Tibial nerve (tissue), 4 donors: ENCODE measurements around the gene NCAPH2. TPM values are rescaled to one million over a fixed set of nuclear protein-coding genes. Genes with fewer than 3 reads are reported as not detected.
A peak's percentile ranks its signal among the peaks of the same experiment; 100 is the strongest.

Experiments used
- DNase-seq, 2 donors: peaks; one replicate each; pipeline ENCODE4 v3.0.0-alpha.2; 2019; ENCODE audit warnings: low spot score in 2 of 2
- H3K27ac ChIP-seq, 4 donors: fragments of 200-600 bp; sonication (generic) in 3 of 4; one replicate each; pipeline ENCODE4 v1.5.1; 2017 to 2019; ENCODE audit warnings: mild to moderate bottlenecking in 1 of 4
- H3K27me3 ChIP-seq, 2 donors: fragments of 200-600 bp; sonication (generic) in 1 of 2; one replicate each; pipeline versions ENCODE4 v1.5.1 to v1.6.0; 2017 to 2019
- H3K36me3 ChIP-seq, 3 donors: fragments of 200-600 bp; sonication (generic); one replicate each; pipeline ENCODE4 v1.5.1; 2018 to 2019
- H3K4me1 ChIP-seq, 4 donors: fragments of 200-600 bp; sonication (generic) in 3 of 4; one replicate each; pipeline ENCODE4 v1.5.1; 2017 to 2019
- H3K4me3 ChIP-seq, 4 donors: fragments of 200-600 bp; sonication (generic) in 3 of 4; one replicate each; pipeline ENCODE4 v1.5.1; 2017 to 2019; ENCODE audit warnings: mild to moderate bottlenecking in 1 of 4, moderate library complexity in 1 of 4
- H3K9me3 ChIP-seq, 4 donors: fragments of 200-600 bp; sonication (generic) in 3 of 4; one replicate each; pipeline ENCODE4 v1.5.1; 2017 to 2019
- CTCF ChIP-seq, 5 experiments: fragments of 200-600 bp in 3 of 5; fragments of 450-650 bp in 2 of 5; sonication (generic) in 3 of 5; IDR thresholded peaks; one replicate each; pipeline ENCODE4 v1.5.1; 2016 to 2019; ENCODE audit warnings: antibody characterized with exemption in 5 of 5, mild to moderate bottlenecking in 3 of 5, moderate library complexity in 2 of 5
- EP300 ChIP-seq, 2 donors: sonication (generic); formaldehyde crosslinking; IDR thresholded peaks; one replicate each; pipeline ENCODE4 v1.6.1; 2017; ENCODE audit warnings: antibody characterized with exemption in 2 of 2, mild to moderate bottlenecking in 1 of 2
- POLR2A ChIP-seq, 2 donors: fragments of 450-650 bp; IDR thresholded peaks; one replicate each; pipeline ENCODE4 v1.6.1; 2017; ENCODE audit warnings: antibody characterized with exemption in 2 of 2, mild to moderate bottlenecking in 2 of 2, moderate library complexity in 2 of 2
- WGBS, 2 donors: methylation state at CpG; one replicate each; pipeline ENCODE4 v1.1.5; 2018; 5-methylcytosine and 5-hydroxymethylcytosine counted together
- total RNA-seq, 4 donors: library from RNA; depleted of rRNA; stranded (reverse); fragments of >200 nt; gene quantifications; one replicate each; pipeline ENCODE4 v1.1.0, GENCODE V29; 2016

The NCAPH2 gene
- total RNA-seq, 4 donors from 2014 or later, result 43.9 to 57.3 (median 45.0) TPM

GRCh38 chr22:50561401-50562358 lies 53.7 kb downstream of the NCAPH2 start:
- no peak overlapping the region for H3K27ac ChIP-seq
- TF ChIP-seq EP300 (IDR thresholded peaks at IDR 0.05), result no peak
- no peak for TF ChIP-seq CTCF (IDR thresholded peaks at IDR 0.05)
- no peak for TF ChIP-seq POLR2A (IDR thresholded peaks at IDR 0.05)
- no peaks in the 10 kb centered on the region for H3K27me3 ChIP-seq
- no peak for DNase-seq
- no peaks in the 10 kb centered on the region for H3K36me3 ChIP-seq
- no peak overlapping the region for H3K4me3 ChIP-seq
- peaks cover 0 to 16% (median 6%) of the 10 kb centered on the region in 4 donors for H3K4me1 ChIP-seq
- 63 to 71% methylated on average over 23 to 26 of the region's 34 CpGs for WGBS, 2 donors
- H3K9me3 ChIP-seq, result no peaks in the 10 kb centered on the region

GRCh38 chr22:50562523-50563412 lies 54.7 kb downstream of the NCAPH2 start, which contains the start of gene SYCE3:
SYCE3 (minus strand) TSS chr22:50562919; CDS start chr22:50556405, 6,514 bp downstream.
- H3K36me3 ChIP-seq, result peaks cover 0 to under 1% (median 0%) of the 10 kb centered on the region in 3 donors
- peak; percentile 72 to 77 for TF ChIP-seq EP300 (IDR thresholded peaks at IDR 0.05)
- TF ChIP-seq POLR2A (IDR thresholded peaks at IDR 0.05), result peak; percentile 22 to 54
- peak; percentile 95 to 99 (median 97) for TF ChIP-seq CTCF (IDR thresholded peaks at IDR 0.05)
- H3K4me1 ChIP-seq, result peaks cover 0 to 16% (median 6%) of the 10 kb centered on the region in 4 donors
- H3K27me3 ChIP-seq, result no peaks in the 10 kb centered on the region
- DNase-seq, result peak; percentile 93 to 96
- peak within 1 kb of the TSS; percentile 32 to 67 (median 44) for H3K4me3 ChIP-seq
- H3K27ac ChIP-seq, result peak within 1 kb of the TSS in 3 of 4 donors; percentile 15 to 78 (median 74)
- no peaks in the 10 kb centered on the region for H3K9me3 ChIP-seq
- WGBS, 2 donors, result 5 to 8% methylated on average over 31 to 57 of the region's 61 CpGs

- no peaks in the 10 kb centered on the region for H3K27me3 ChIP-seq
- H3K4me1 ChIP-seq, result peaks cover 0 to 16% (median 6%) of the 10 kb centered on the region in 4 donors
- H3K9me3 ChIP-seq, result no peaks in the 10 kb centered on the region
- DNase-seq, result no peak
- H3K36me3 ChIP-seq, result peaks cover 0 to 9% (median 0%) of the 10 kb centered on the region in 3 donors
- H3K4me3 ChIP-seq, result peak overlapping the region; percentile 32 to 67 (median 44)
- TF ChIP-seq EP300 (IDR thresholded peaks at IDR 0.05) (no peak), CTCF (IDR thresholded peaks at IDR 0.05) (no peak), POLR2A (IDR thresholded peaks at IDR 0.05) (no peak)
- peak overlapping the region in 3 of 4 donors; percentile 15 to 78 (median 74) for H3K27ac ChIP-seq
- 19 to 21% methylated on average over 17 of the region's 17 CpGs for WGBS, 2 donors
Measured at GRCh38 chr22:50563413-50564160, 55.6 kb downstream of the NCAPH2 start.

GRCh38 chr22:50564289-50564688 lies 56.3 kb downstream of the NCAPH2 start:
- WGBS, 2 donors, result 83 to 93% methylated on average over 11 of the region's 11 CpGs
- Histone ChIP-seq H3K4me1 (peaks cover 0 to 16% (median 6%) of the 10 kb centered on the region in 4 donors), H3K9me3 (no peaks in the 10 kb centered on the region), H3K4me3 (no peak overlapping the region), H3K27me3 (no peaks in the 10 kb centered on the region), H3K27ac (peak overlapping the region in 1 of 4 donors; percentile 74), H3K36me3 (peaks cover 0 to 16% (median 0%) of the 10 kb centered on the region in 3 donors)
- no peak for DNase-seq
- no peak for TF ChIP-seq POLR2A (IDR thresholded peaks at IDR 0.05)
- TF ChIP-seq EP300 (IDR thresholded peaks at IDR 0.05), result no peak
- no peak for TF ChIP-seq CTCF (IDR thresholded peaks at IDR 0.05)
